HUES48 (cell line): ENCODE data around the gene LY6G6D.

ENCODE experiments used
- H3K27ac ChIP-seq: one replicate; pipeline ENCODE4 v1.7.0; 2013; ENCODE audit warnings: low read depth, low read length, inconsistent platforms
- H3K27me3 ChIP-seq: 2 replicates; pipeline ENCODE4 v1.6.1; 2013; ENCODE audit warnings: mild to moderate bottlenecking, low read length; ENCODE audit not compliant: control insufficient read depth, insufficient read depth
- H3K36me3 ChIP-seq: 2 replicates; pipeline ENCODE4 v1.6.1; 2013; ENCODE audit warnings: low read length; ENCODE audit not compliant: control insufficient read depth, insufficient read depth
- H3K4me1 ChIP-seq: 2 replicates; pipeline ENCODE4 v1.6.1; 2013; ENCODE audit warnings: mild to moderate bottlenecking, low read length; ENCODE audit not compliant: control insufficient read depth, insufficient read depth
- H3K4me3 ChIP-seq: 2 replicates; pipeline ENCODE4 v1.5.1; 2013; ENCODE audit warnings: mild to moderate bottlenecking, low read depth, low read length
- H3K9ac ChIP-seq: 2 replicates; pipeline ENCODE4 v1.6.1; 2013; ENCODE audit warnings: mild to moderate bottlenecking, low read depth, low read length, moderate library complexity
- H3K9me3 ChIP-seq: 2 replicates; pipeline ENCODE4 v1.6.1; 2013; ENCODE audit warnings: low read length; ENCODE audit not compliant: control insufficient read depth, insufficient read depth

The LY6G6D gene

GRCh38 chr6:31721351-31722020, 6.3 kb downstream of the LY6G6D start, which contains the start of gene LY6G6C:
Gene LY6G6C (minus strand): TSS chr6:31721746. CDS start chr6:31721679, 67 bp downstream.
- Histone ChIP-seq H3K4me3 (no peak within 1 kb of the TSS), H3K27ac (no peak within 1 kb of the TSS), H3K9ac (no peak within 1 kb of the TSS), H3K9me3 (no peaks in the 10 kb centered on the region), H3K4me1 (peaks cover 13% of the 10 kb centered on the region), H3K27me3 (no peaks in the 10 kb centered on the region), H3K36me3 (peaks cover 7% of the 10 kb centered on the region)

DNA sequence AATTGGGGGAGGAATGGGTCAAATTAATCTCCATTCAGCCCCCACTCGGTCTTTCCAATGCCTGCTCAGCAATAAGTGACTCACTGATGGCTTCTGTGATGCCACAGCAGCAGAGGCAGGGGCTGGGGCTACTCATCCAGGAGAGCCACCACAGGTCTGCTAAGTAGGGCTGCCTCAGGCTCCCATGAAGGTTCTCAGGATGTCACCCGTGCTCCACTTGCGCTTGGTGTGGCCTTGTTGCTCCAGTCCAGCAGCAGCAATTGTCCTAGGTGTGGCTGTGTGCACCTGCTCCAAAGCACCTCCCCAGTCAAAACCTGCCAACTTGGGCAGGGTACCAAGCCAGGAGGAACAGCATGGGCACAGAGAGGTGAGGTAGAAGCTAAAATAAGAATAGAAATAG, 7.0 kb downstream of the LY6G6D start:
- Histone ChIP-seq H3K27ac (no peak overlapping the region), H3K4me1 (peaks cover 13% of the 10 kb centered on the region), H3K27me3 (no peaks in the 10 kb centered on the region), H3K9me3 (no peaks in the 10 kb centered on the region), H3K36me3 (peaks cover 14% of the 10 kb centered on the region), H3K4me3 (no peak overlapping the region), H3K9ac (no peak overlapping the region)

DNA sequence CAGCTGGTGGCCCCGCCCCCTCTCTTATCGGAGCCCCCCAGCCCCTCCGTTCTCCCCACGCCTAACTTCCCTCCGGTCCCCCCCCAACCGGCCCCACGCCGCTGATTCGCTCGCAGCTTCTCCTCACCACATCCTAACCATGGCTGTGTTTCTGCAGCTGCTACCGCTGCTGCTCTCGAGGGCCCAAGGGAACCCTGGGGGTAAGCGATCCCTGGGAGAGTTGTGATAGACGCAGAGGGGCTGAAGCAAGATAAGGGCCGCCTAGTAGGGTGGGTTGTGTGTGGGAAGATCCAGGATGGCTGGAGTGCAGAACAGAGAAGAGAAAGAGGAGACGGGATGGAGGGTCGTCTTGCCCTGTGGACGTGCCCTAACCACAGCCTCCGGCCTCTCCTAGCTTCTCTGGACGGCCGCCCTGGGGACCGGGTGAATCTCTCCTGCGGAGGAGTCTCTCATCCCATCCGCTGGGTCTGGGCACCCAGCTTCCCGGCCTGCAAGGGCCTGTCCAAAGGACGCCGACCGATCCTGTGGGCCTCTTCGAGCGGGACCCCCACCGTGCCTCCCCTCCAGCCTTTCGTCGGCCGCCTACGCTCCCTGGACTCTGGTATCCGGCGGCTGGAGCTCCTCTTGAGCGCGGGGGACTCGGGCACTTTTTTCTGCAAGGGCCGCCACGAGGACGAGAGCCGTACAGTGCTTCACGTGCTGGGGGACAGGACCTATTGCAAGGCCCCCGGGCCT, 8.3 kb downstream of the LY6G6D start, which contains the start of gene MPIG6B:
Gene MPIG6B, plus strand, starts transcription at position 129 of the 735 bp plus-strand sequence. Its CDS starts 11 bp downstream, at position 140.
- H3K27ac ChIP-seq = no peak within 1 kb of the TSS
- H3K9me3 ChIP-seq = no peaks in the 10 kb centered on the region
- H3K27me3 ChIP-seq = no peaks in the 10 kb centered on the region
- no peak within 1 kb of the TSS for H3K9ac ChIP-seq
- peaks cover 5% of the 10 kb centered on the region for H3K4me1 ChIP-seq
- no peak within 1 kb of the TSS for H3K4me3 ChIP-seq
- peaks cover 20% of the 10 kb centered on the region for H3K36me3 ChIP-seq

DNA sequence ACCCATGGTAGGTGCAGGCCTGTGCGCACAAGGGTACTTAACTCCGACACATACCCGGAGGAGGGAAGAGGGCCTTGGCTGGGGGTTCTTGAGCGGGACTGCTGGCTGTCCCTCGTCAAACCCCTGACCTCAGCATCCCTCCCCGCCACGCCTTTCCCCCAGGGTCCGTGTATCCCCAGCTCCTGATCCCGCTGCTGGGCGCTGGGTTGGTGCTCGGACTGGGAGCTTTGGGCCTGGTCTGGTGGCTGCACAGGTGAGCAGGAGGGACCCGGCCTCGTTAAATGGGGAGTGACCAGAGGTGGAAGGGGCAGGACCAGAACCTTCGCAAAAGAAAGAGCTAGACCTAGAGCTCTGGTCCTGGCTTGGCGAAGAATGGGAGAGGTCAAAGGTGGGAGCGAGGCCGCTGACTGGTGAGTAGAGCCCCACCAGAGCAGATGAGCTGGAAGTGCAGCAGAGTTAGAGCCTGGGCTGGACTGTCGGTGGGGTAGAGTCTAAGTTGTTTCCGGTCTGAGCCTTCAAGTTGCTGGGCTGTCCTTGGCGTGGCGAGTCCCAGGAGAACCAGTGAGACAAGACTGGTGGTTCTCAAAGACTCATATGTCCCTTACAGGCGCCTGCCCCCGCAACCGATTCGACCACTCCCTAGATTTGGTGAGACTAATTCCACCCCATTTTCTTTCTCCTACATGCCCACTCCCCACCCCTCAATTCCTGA, 9.0 kb downstream of the LY6G6D start:
- 0 out of 2 replicates have a peak, but pooled peaks cover 3% of the 10 kb centered on the region for H3K4me1 ChIP-seq
- H3K4me3 ChIP-seq = no peak overlapping the region
- no peak overlapping the region for H3K9ac ChIP-seq
- no peaks in the 10 kb centered on the region for H3K9me3 ChIP-seq
- peaks cover 20% of the 10 kb centered on the region for H3K36me3 ChIP-seq
- no peaks in the 10 kb centered on the region for H3K27me3 ChIP-seq
- H3K27ac ChIP-seq = no peak overlapping the region

DNA sequence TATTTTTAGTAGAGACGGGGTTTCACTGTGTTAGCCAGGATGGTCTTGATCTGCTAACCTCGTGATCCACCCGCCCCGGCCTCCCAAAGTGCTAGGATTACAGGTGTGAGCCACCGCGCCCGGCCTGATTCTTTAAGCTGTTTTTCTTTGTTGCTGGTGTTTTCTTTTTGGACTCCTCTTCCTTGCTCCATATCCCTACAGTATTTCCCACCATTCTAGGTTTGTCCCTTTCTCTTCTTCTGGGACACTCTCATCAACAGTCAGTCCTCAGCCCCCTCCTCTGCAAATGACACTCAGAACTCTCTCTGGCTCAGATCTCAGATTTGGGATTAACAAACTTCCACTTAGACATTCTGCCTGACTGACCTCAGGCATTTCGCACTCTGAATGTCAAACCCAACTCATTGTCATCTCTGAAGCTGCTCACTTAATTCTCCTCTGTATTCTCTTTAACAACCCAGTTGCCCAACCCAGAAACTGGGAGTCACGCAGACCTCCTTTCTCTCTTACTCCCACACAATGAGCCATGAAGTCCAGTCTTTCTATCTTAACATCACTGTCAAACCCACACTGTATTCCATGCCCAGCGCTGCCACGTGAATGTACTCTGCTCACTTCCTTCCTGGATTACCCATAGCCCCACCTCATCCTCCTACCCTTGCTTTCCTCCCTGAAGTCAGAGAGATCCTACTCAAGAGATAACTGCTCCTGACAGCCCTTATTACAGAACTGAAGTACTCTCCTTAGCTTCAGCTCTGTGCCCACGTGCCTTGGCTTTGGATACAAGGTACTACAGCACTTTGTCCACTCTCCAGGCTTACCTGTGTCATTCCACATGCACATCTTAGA, 10.6 kb downstream of the LY6G6D start:
- no peaks in the 10 kb centered on the region for H3K27me3 ChIP-seq
- no peak overlapping the region for H3K4me3 ChIP-seq
- no peaks in the 10 kb centered on the region for H3K9me3 ChIP-seq
- H3K36me3 ChIP-seq = peaks cover 22% of the 10 kb centered on the region
- H3K27ac ChIP-seq = no peak overlapping the region
- H3K4me1 ChIP-seq = peaks cover 8% of the 10 kb centered on the region
- no peak overlapping the region for H3K9ac ChIP-seq

GRCh38 chr6:31727034-31727716, 12.0 kb downstream of the LY6G6D start:
- Histone ChIP-seq H3K4me1 (peaks cover 8% of the 10 kb centered on the region), H3K4me3 (no peak overlapping the region), H3K27me3 (no peaks in the 10 kb centered on the region), H3K27ac (no peak overlapping the region), H3K9ac (no peak overlapping the region), H3K9me3 (no peaks in the 10 kb centered on the region), H3K36me3 (peaks cover 35% of the 10 kb centered on the region)

DNA sequence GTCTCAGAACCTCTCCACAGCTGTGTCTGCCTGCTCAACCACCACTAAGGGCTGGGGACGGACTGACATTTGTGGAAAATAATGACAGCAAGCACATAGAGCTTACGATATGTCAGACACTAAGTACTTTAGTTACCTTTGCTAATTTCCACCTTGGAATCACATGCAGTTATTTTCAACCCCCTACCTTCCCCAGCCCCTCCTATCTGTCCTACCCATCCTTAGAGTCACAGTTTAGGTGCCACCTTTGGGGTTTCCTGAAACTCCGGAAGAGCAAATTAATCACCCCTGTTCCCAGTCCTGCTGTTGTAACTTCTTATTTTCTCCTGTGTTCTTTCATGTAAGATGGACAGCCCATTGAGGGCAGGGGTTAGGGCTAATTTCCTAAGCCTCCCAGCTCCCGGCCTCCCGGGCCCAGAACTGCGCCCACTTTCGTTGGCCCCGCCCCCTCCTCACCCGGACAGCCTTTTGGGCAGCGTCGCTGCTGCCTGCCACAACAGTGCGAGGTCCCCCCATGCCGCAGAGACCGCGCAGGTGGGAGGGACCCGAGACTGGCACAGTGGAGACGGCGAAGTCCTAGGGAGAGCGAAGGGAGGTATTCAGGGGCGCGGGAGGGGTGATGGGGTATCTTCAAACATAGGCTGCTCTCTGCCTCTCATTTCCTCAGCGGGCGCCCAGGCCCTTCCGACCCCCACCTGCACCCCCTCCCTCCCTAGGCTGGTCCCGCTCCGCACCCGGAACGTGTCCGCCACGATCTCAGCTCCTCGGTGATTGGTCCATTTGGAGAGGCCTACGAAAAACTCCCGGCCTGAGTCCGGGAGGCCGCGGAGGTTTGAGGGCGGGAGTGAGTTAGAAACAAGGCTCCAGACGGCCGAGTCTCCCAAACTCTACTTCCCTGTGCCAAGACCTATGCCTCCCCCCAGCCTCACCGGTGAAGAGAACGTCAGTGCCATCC, 12.8 kb downstream of the LY6G6D start:
- Histone ChIP-seq H3K9me3 (no peaks in the 10 kb centered on the region), H3K4me1 (peaks cover 8% of the 10 kb centered on the region), H3K9ac (no peak overlapping the region), H3K4me3 (no peak overlapping the region), H3K27me3 (no peaks in the 10 kb centered on the region), H3K36me3 (peaks cover 41% of the 10 kb centered on the region), H3K27ac (no peak overlapping the region)

DNA sequence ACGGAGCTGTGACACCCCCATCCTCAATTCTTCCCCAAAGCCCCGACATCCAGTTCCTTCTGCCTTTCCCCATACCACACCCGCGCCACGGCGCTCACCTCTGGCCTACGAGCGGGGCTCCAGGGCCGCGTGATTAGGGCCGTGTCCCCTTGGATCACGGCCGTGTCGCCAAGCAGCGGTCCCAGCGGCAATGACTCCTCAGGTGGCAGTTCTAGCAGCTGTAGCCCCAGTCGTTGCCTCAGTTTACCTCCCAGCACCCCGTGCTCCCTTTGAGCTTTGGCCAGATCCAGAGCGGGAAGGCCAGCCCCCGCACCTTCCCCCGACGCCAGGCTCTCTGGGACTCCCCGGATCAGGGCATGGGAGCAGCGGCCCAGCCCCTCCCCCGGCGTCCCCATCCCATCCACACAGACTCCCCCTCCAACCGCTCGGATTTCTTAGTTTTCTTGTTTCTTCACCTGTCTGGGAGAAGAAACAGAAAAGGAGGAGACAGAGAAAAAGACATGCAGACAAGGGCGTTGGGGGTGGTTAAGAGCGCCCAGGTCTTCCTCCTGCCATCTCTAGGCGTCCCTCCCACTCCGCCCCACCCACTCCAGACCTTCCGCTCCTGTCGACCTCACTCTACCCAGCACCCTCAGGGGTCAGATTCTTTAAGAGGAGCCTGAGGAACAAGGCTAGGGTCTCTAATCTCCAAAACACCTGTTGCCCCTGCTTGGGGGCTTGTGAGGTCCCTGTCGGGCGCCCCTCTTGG, 13.8 kb downstream of the LY6G6D start, which contains the start of gene DDAH2:
Gene DDAH2, minus strand, starts transcription at position 533 of the 748 bp plus-strand sequence. Its CDS starts 138 bp downstream, at position 395.
- H3K27ac ChIP-seq = peak within 1 kb of the TSS; percentile 97
- H3K4me1 ChIP-seq = peaks cover 8% of the 10 kb centered on the region
- peak within 1 kb of the TSS; percentile 67 for H3K9ac ChIP-seq
- no peaks in the 10 kb centered on the region for H3K9me3 ChIP-seq
- no peaks in the 10 kb centered on the region for H3K27me3 ChIP-seq
- peak within 1 kb of the TSS; percentile 96 for H3K4me3 ChIP-seq
- H3K36me3 ChIP-seq = peaks cover 51% of the 10 kb centered on the region

DNA sequence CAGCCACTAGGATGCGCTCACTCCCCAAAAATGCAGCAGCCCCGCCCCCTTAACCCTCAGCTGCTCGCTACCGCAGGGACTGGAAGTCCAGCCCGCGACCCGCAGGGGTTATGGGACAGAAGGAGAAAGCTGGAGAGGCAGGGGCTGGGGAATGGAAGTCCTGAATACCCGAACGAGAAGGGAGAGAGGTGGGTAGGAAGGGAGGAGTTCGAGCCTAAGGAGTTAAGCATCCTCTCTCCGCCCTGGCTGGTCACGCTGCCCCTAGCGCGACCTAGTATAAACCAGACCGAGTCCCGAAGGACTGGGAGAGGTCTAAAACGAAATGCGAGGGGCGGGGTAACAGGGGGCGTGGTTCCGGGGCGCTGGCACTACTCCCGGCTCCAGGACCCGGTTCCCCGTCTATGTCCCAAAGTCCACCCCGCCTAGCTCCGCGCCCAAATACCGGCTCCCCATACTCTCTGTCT, 14.4 kb downstream of the LY6G6D start:
- H3K36me3 ChIP-seq = peaks cover 55% of the 10 kb centered on the region

More for the DNA sequence above, 14.4 kb downstream of the LY6G6D start:
- Histone ChIP-seq H3K27ac (peak overlapping the region; percentile 97), H3K9ac (peak overlapping the region; percentile 67), H3K27me3 (no peaks in the 10 kb centered on the region), H3K9me3 (no peaks in the 10 kb centered on the region), H3K4me3 (peak overlapping the region; percentile 96), H3K4me1 (peaks cover 13% of the 10 kb centered on the region)
